HG02588 (cell line): Measurements from ENCODE around the gene TMEM178B.
"Not testable (repeated sequence)": the region's sequence is repeated elsewhere in the genome, so short reads cannot be mapped to it uniquely, and the experiment has no call there.

Experiments
- ATAC-seq: cut with Tn5 transposase; IDR thresholded peaks from one replicate; pipeline ENCODE4 v1.9.1; 2021; ENCODE audit warnings: mild to moderate bottlenecking, moderate library complexity; ENCODE audit not compliant: unreplicated experiment

TMEM178B gene

DNA sequence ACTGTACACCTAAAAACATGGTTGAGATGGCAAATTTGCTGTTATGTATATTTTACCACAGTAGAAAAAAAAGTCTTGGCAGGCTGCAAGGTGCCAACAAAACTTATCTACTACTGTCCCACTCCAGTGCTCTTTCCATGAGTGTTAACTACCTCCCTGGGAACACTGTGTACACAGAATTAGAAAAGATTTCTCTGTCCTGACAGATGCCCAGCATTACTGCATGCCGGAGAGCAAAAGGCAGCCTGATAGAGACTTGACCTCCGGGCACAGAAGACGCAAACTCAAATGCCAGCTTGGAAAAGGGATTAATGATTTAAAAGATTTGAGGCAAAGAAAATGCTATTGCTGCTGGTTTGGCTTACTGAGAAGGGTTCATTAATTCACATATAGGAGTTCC lies 228.8 kb downstream of the TMEM178B start:
- ATAC-seq: no peak

DNA sequence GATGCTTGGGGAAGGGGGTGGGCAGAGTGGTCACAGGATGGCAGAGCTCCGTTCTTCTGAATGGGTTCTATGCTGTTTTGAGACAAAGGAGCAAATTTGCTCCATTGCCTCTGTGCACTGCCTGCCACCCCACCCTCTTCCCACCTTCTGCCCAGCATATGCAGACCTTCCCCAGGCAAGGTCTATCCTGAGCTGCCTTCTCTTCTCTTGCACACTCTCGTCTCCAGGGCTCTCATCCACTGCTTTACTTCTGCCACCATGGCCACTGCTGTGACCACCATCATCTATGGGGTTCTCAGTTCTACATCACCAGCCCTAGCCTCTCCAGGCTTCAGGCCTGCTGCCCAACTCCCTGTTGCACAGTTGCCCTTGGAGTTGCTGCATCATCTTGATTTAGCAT lies 230.4 kb downstream of the TMEM178B start:
- no peak for ATAC-seq

DNA sequence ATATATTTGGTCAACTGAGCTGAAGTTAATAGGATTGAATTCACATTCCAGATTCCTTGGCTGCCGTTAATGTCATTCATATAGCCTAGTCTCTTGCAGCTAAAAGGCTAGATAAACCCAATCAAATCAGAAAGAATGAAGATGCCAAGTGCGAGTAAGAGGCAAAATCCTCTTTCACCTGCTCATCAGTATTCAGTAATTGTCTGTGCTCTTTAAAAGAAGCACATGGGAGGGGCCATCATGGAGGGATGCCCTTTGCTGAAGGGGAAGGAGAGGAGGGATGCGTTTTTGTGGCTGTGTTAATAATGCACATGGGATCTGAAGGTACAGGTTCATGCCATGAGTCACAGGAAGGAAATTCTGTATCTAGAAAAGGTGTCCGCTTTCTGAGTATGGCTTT lies 232.2 kb downstream of the TMEM178B start:
- no peak for ATAC-seq

- no peak for ATAC-seq
Observed at GRCh38 chr7:141312395-141312794, 238.5 kb downstream of the TMEM178B start.

DNA sequence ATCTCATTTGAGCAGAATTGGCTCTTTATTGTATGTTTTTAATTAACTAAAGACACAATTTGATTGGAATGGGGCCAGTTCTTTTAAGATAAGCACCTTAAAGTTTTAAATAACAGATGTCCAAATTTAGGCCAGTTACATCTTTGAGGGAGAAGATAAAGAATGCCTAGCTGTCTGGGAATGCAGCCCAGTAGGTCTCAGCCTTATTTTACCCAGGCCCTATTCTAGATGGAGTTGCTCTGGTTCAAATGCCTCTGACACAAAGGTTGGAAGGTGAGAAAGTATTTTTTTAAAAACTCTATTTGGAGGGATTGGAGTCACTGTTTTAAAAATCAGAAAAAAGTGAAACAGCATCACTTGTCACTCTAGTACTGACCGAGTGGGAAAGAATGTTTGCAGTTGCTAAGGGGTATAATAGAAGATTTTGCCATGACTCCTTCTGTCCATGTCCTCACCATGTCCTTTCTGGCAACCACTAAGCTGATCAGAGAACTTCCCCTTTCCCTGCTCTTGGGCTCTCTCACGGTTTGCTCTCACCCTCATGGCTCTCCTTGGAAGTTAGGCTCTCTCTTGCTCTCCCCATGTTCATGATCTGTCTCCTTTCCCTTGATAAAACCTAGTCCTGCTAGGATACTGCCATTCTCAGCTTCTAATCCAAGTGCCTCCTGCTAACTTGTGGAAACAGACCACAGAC lies 239.1 kb downstream of the TMEM178B start:
- no peak for ATAC-seq

DNA sequence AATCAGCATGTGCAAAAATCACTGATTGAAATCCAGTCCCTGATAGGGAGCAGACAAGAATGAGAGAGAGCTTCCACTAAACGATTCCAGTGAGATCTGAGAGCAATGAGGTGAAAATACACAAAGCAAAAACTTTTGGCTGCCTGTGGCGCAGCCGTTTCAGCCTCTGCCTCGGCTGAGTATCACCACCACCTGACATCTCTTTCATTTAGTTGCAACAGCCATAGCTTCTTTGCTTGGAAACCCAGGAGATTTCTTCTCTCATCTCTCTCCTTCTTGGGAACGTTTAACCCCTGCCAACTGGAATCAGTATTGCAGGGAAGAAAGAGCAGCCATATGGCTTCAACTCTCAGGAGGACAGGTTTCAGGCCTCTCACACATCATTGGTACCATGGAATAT lies 240.0 kb downstream of the TMEM178B start:
- ATAC-seq: no peak

GRCh38 chr7:141317033-141317585 lies 243.2 kb downstream of the TMEM178B start:
- no peak for ATAC-seq

DNA sequence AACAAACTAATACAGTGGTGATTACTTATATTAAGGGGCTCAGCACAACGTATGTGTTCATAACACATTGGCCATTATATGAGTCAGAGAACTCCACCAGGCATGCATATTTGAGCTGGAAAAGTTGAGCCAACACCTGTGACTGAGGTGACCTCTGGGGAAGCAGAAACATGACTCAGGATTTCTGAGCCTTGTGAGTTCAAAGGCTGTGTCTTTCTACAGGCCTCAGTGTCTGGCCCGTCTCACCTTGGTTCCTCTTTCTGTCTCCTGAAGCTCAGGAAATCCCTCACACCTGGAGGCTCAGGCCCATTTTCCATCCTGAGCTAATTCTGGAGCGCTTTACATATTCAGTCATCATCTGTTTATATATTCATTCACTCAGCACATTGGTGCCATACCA lies 246.4 kb downstream of the TMEM178B start:
- no peak for ATAC-seq

DNA sequence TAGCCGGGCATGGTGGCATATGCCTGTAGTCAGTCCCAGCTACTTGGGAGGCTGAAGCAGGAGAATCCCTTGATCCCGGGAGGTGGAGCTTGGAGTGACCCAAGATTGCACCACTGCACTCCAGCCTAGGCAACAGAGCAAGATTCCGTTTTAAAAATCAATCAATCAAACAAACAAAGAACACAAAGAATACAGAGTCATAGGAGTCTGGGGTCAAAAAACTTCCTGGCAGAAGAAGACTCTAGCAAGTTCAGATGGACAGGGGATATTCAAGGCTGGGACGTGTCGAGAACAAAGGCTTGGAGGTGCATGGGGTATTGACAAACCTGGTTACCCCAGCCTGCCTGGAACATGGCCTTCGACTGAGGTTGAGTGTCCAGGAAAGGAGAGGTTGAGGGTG lies 248.5 kb downstream of the TMEM178B start:
- no peak for ATAC-seq

GRCh38 chr7:141323826-141324225 lies 250.0 kb downstream of the TMEM178B start:
- no peak for ATAC-seq

- ATAC-seq: no peak
Observed at GRCh38 chr7:141324870-141325269, 251.0 kb downstream of the TMEM178B start.

DNA sequence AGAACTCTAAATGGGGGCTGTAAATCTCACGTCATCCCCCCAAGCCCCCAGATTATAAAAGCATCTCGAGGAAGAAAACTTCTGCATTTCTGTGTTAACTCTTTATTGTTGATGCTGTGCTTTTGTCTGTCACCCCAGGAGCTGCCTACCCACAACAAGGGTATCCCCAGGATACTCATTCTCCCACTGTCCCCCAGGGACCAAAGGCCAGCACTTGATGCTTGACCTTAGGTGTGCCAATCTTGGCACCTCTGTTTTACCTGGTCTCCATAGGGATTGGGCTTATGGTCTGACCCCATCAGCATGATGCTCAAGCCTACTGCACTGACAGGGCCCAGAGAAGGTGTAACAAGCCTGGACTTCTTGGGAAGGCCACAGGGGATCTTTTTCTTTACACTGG lies 251.4 kb downstream of the TMEM178B start:
- ATAC-seq: no peak

GRCh38 chr7:141328290-141328689 lies 254.4 kb downstream of the TMEM178B start:
- no peak for ATAC-seq

DNA sequence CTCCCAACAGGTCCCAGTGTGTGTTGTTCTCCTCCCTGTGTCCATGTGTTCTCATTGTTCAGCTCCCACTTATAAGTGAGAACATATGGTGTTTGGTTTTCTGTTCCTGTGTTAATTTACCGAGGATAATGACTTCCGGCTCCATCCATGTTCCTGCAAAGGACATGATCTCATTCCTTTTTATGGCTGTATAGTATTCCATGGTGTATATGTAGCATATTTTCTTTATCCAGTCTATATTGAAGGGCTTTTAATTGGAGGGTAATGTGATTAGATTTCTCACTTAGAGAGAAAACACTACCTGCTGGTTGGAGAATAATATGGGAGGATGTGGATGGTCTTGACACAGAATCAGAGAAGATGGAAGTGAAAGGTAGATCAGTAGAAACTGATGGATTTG lies 256.4 kb downstream of the TMEM178B start:
- not testable (repeated sequence) for ATAC-seq

DNA sequence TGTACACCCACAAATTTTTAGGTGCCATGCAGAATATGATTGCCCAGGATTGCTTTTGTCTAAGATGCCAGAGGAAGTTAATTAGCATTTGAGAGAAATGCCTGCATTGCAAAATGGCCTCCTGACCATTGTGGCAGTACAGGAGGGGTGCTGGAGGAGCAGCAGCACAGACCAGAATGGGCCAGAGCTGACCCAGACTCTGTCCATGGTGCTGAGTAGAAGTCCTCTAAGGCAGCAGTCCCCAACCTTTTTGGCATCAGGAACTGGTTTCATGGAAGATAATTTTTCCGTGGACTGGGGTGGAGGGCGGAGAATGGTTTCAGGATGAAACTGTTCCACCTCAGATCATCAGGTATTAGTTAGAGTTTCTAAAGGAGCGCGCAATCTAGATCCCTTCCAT lies 259.6 kb downstream of the TMEM178B start:
- ATAC-seq: no peak

- ATAC-seq: no peak
Observed at GRCh38 chr7:141335164-141335563, 261.3 kb downstream of the TMEM178B start.

DNA sequence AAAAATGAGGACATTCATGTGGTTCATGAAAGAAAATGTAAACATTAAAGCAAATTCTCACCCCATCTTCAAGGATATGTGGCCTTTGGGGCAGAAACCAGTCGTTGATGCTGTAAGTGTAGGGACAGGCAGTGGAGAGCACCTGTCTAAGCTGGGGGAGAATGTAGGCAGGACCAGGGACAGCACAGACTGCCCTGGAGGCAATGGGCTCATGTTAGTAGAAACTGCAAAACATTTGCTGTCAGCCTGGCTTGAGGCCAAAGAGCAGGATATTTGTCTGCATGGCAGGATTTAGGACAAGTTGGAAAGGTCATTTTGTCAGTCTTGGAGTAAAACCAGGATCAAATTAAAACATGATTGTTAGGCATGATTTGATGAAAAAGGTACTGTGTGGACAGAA lies 265.7 kb downstream of the TMEM178B start:
- ATAC-seq: no peak

- no peak for ATAC-seq
Observed at GRCh38 chr7:141340991-141341390, 267.1 kb downstream of the TMEM178B start.

GRCh38 chr7:141342621-141343408 lies 269.0 kb downstream of the TMEM178B start:
- no peak for ATAC-seq

- no peak for ATAC-seq
Observed at GRCh38 chr7:141344153-141344935, 270.5 kb downstream of the TMEM178B start.

GRCh38 chr7:141348728-141349127 lies 274.9 kb downstream of the TMEM178B start:
- no peak for ATAC-seq
